ENCODE results near the gene MYOD1.

Gene MYOD1

GRCh38 chr11:17752144-17752543 is 32.8 kb downstream of the MYOD1 start:
- Histone ChIP-seq H3K9me2 (replicated peaks; ENCODE audit: control insufficient read depth, low read length) (no peaks in the 10 kb centered on the region), H3K9me3 (ENCODE audit: control insufficient read depth, insufficient read depth, low read length) (no peaks in the 10 kb centered on the region), H3K36me3 (ENCODE audit: control insufficient read depth, low read length) (no peaks in the 10 kb centered on the region), H3F3A (ENCODE audit: control insufficient read depth, insufficient read depth) (no peaks in the 10 kb centered on the region), H3K79me2 (ENCODE audit: control insufficient read depth, low read length) (no peaks in the 10 kb centered on the region), H3K27me3 (ENCODE audit: control insufficient read depth, low read length) (no peaks in the 10 kb centered on the region), H3K27ac (ENCODE audit: low read depth, low read length) (no peak overlapping the region), H4K20me1 (ENCODE audit: control insufficient read depth, insufficient read depth, low read depth, low read length) (no peaks in the 10 kb centered on the region), H3K4me1 (ENCODE audit: control insufficient read depth, low read length) (no peaks in the 10 kb centered on the region), H3K4me3 (ENCODE audit: low read length) (no peak overlapping the region), H3K4me2 (ENCODE audit: low read length) (no peak overlapping the region)
- TF ChIP-seq EZH2phosphoT487 (IDR thresholded peaks at IDR 0.05; ENCODE audit: borderline replicate concordance, low read length) (no peak), CTCF (IDR thresholded peaks at IDR 0.05; ENCODE audit: low read depth, low read length, poor library complexity, severe bottlenecking) (no peak)

GRCh38 chr11:17753153-17753552 is 33.8 kb downstream of the MYOD1 start:
- H3K79me2 ChIP-seq (ENCODE audit: control insufficient read depth, low read length) = no peaks in the 10 kb centered on the region
- no peak for TF ChIP-seq CTCF (IDR thresholded peaks at IDR 0.05; ENCODE audit: low read depth, low read length, poor library complexity, severe bottlenecking)
- no peak for TF ChIP-seq EZH2phosphoT487 (IDR thresholded peaks at IDR 0.05; ENCODE audit: borderline replicate concordance, low read length)
- no peak overlapping the region for H3K4me3 ChIP-seq (ENCODE audit: low read length)
- no peaks in the 10 kb centered on the region for H3F3A ChIP-seq (ENCODE audit: control insufficient read depth, insufficient read depth)
- H3K9me2 ChIP-seq (replicated peaks; ENCODE audit: control insufficient read depth, low read length) = no peaks in the 10 kb centered on the region
- H3K36me3 ChIP-seq (ENCODE audit: control insufficient read depth, low read length) = no peaks in the 10 kb centered on the region
- no peaks in the 10 kb centered on the region for H3K9me3 ChIP-seq (ENCODE audit: control insufficient read depth, insufficient read depth, low read length)
- H3K27ac ChIP-seq (ENCODE audit: low read depth, low read length) = no peak overlapping the region
- H3K4me2 ChIP-seq (ENCODE audit: low read length) = no peak overlapping the region
- H3K4me1 ChIP-seq (ENCODE audit: control insufficient read depth, low read length) = no peaks in the 10 kb centered on the region
- H3K27me3 ChIP-seq (ENCODE audit: control insufficient read depth, low read length) = no peaks in the 10 kb centered on the region
- H4K20me1 ChIP-seq (ENCODE audit: control insufficient read depth, insufficient read depth, low read depth, low read length) = no peaks in the 10 kb centered on the region

GRCh38 chr11:17753641-17754040 is 34.3 kb downstream of the MYOD1 start:
- no peak for TF ChIP-seq EZH2phosphoT487 (IDR thresholded peaks at IDR 0.05; ENCODE audit: borderline replicate concordance, low read length)
- H3K4me2 ChIP-seq (ENCODE audit: low read length) = no peak overlapping the region
- H3F3A ChIP-seq (ENCODE audit: control insufficient read depth, insufficient read depth) = no peaks in the 10 kb centered on the region
- no peaks in the 10 kb centered on the region for H3K9me2 ChIP-seq (replicated peaks; ENCODE audit: control insufficient read depth, low read length)
- no peaks in the 10 kb centered on the region for H3K36me3 ChIP-seq (ENCODE audit: control insufficient read depth, low read length)
- no peaks in the 10 kb centered on the region for H3K4me1 ChIP-seq (ENCODE audit: control insufficient read depth, low read length)
- H4K20me1 ChIP-seq (ENCODE audit: control insufficient read depth, insufficient read depth, low read depth, low read length) = no peaks in the 10 kb centered on the region
- no peaks in the 10 kb centered on the region for H3K27me3 ChIP-seq (ENCODE audit: control insufficient read depth, low read length)
- H3K9me3 ChIP-seq (ENCODE audit: control insufficient read depth, insufficient read depth, low read length) = no peaks in the 10 kb centered on the region
- H3K4me3 ChIP-seq (ENCODE audit: low read length) = no peak overlapping the region
- H3K79me2 ChIP-seq (ENCODE audit: control insufficient read depth, low read length) = no peaks in the 10 kb centered on the region
- no peak overlapping the region for H3K27ac ChIP-seq (ENCODE audit: low read depth, low read length)

- H3K4me1 ChIP-seq (ENCODE audit: control insufficient read depth, low read length) = no peaks in the 10 kb centered on the region
- no peaks in the 10 kb centered on the region for H3K36me3 ChIP-seq (ENCODE audit: control insufficient read depth, low read length)
- H3K27me3 ChIP-seq (ENCODE audit: control insufficient read depth, low read length) = no peaks in the 10 kb centered on the region
- no peak overlapping the region for H3K4me3 ChIP-seq (ENCODE audit: low read length)
- TF ChIP-seq CTCF (IDR thresholded peaks at IDR 0.05; ENCODE audit: low read depth, low read length, poor library complexity, severe bottlenecking) (no peak), EZH2phosphoT487 (IDR thresholded peaks at IDR 0.05; ENCODE audit: borderline replicate concordance, low read length) (no peak)
- no peaks in the 10 kb centered on the region for H3K79me2 ChIP-seq (ENCODE audit: control insufficient read depth, low read length)
- no peaks in the 10 kb centered on the region for H4K20me1 ChIP-seq (ENCODE audit: control insufficient read depth, insufficient read depth, low read depth, low read length)
- no peaks in the 10 kb centered on the region for H3F3A ChIP-seq (ENCODE audit: control insufficient read depth, insufficient read depth)
- H3K27ac ChIP-seq (ENCODE audit: low read depth, low read length) = no peak overlapping the region
- H3K9me3 ChIP-seq (ENCODE audit: control insufficient read depth, insufficient read depth, low read length) = no peaks in the 10 kb centered on the region
- no peaks in the 10 kb centered on the region for H3K9me2 ChIP-seq (replicated peaks; ENCODE audit: control insufficient read depth, low read length)
- H3K4me2 ChIP-seq (ENCODE audit: low read length) = no peak overlapping the region
Measured at GRCh38 chr11:17755891-17756290, 36.5 kb downstream of the MYOD1 start.

Data from DOHH2 (cell line).